HG02588 (cell line): ENCODE data around the gene GASK1A.
"Not testable (repeated sequence)": the region's sequence is repeated elsewhere in the genome, so short reads cannot be mapped to it uniquely, and the experiment has no call there.

Source experiments
- ATAC-seq: cut with Tn5 transposase; IDR thresholded peaks from one replicate; pipeline ENCODE4 v1.9.1; 2021; ENCODE audit warnings: mild to moderate bottlenecking, moderate library complexity; ENCODE audit not compliant: unreplicated experiment

GASK1A gene

GRCh38 chr3:43030162-43030935, 51.2 kb downstream of the GASK1A start:
- ATAC-seq, result no peak

GRCh38 chr3:43031485-43031884, 52.4 kb downstream of the GASK1A start:
- no peak for ATAC-seq

GRCh38 chr3:43031889-43032545, 52.9 kb downstream of the GASK1A start:
- ATAC-seq, result no peak

GRCh38 chr3:43032646-43033628, 53.8 kb downstream of the GASK1A start:
- no peak for ATAC-seq

GRCh38 chr3:43034200-43034599, 55.1 kb downstream of the GASK1A start:
- no peak for ATAC-seq

- ATAC-seq, result no peak
These were observed 55.8 kb downstream of the GASK1A start for GRCh38 chr3:43034911-43035310.

GRCh38 chr3:43035801-43036365, 56.8 kb downstream of the GASK1A start:
- no peak for ATAC-seq

- ATAC-seq, result no peak
These were observed 57.7 kb downstream of the GASK1A start for GRCh38 chr3:43036621-43037423.

GRCh38 chr3:43038010-43038409, 58.9 kb downstream of the GASK1A start:
- no peak for ATAC-seq

- ATAC-seq, result no peak
These were observed 62.4 kb downstream of the GASK1A start for GRCh38 chr3:43041517-43041916.

GRCh38 chr3:43043071-43043766, 64.1 kb downstream of the GASK1A start:
- no peak for ATAC-seq

GRCh38 chr3:43043793-43044192, 64.7 kb downstream of the GASK1A start:
- no peak for ATAC-seq

- not testable (repeated sequence) for ATAC-seq
These were observed 66.0 kb downstream of the GASK1A start for GRCh38 chr3:43045079-43045478.

- no peak for ATAC-seq
These were observed 67.5 kb downstream of the GASK1A start for GRCh38 chr3:43046583-43046982.

GRCh38 chr3:43048470-43048869, 69.4 kb downstream of the GASK1A start:
- no peak for ATAC-seq

GRCh38 chr3:43053291-43053690, 74.2 kb downstream of the GASK1A start:
- no peak for ATAC-seq

GRCh38 chr3:43054754-43055153, 75.6 kb downstream of the GASK1A start:
- no peak for ATAC-seq

- no peak for ATAC-seq
These were observed 76.3 kb downstream of the GASK1A start for GRCh38 chr3:43055393-43055792.
